ENCODE results near the gene CREBBP. TPM values are rescaled to one million over a fixed set of nuclear protein-coding genes. Genes with fewer than 3 reads are reported as not detected.

Gene CREBBP
- polyA plus RNA-seq, 2 of the 4 experiments (the other 2 are of a cell fraction) = 8.0 to 13.4 TPM

GRCh38 chr16:3776316-3776715, 104.2 kb downstream of the CREBBP start:
- H3K4me2 ChIP-seq = no peak overlapping the region
- FAIRE-seq = no peak
- H3K27ac ChIP-seq = no peak overlapping the region
- H3K4me1 ChIP-seq = peaks cover 18% of the 10 kb centered on the region
- ChIA-PET POLR2A (no interaction called here), CTCF (interaction anchor here (1.3 kb wide), 1 partner anchor 102 kb away, joined by 5 read pairs; no protein-coding TSS in a partner anchor)
- H3K4me3 ChIP-seq = no peak overlapping the region
- WGBS (ENCODE audit: missing lambda C conversion rate) = 90% methylated on average over 4 of the region's 4 CpGs
- ATAC-seq = no peak
- TF ChIP-seq RAD21 (conservative IDR thresholded peaks at IDR 0.05 in 1 of 2, IDR thresholded peaks at IDR 0.05 in 1 of 2) = no peak
- TF ChIP-seq NR3C1 (IDR thresholded peaks at IDR 0.05) = no peak
- no peak for TF ChIP-seq TP53 (CRISPR knock-in tag; IDR thresholded peaks at IDR 0.05)
- TF ChIP-seq ESRRA (IDR thresholded peaks at IDR 0.05; ENCODE audit: borderline replicate concordance, low read length) = no peak
- TF ChIP-seq PBX3 (IDR thresholded peaks at IDR 0.05) = no peak
- TF ChIP-seq ZFP36 (IDR thresholded peaks at IDR 0.05; ENCODE audit: borderline replicate concordance, partially characterized antibody) = no peak
- no peak for TF ChIP-seq REST (IDR thresholded peaks at IDR 0.05)
- no peak for TF ChIP-seq TFCP2L1 (CRISPR knock-in tag; IDR thresholded peaks at IDR 0.05)
- no peak for TF ChIP-seq GATA3 (IDR thresholded peaks at IDR 0.05; ENCODE audit: borderline replicate concordance)
- TF ChIP-seq NPAS2 (CRISPR knock-in tag; IDR thresholded peaks at IDR 0.05; ENCODE audit: borderline replicate concordance) = no peak
- no peak for TF ChIP-seq CBX8 (IDR thresholded peaks at IDR 0.05)
- no peak for TF ChIP-seq MYC (IDR thresholded peaks at IDR 0.05; ENCODE audit: borderline replicate concordance, low read length)
- TF ChIP-seq HES2 (IDR thresholded peaks at IDR 0.05) = no peak
- no peak for TF ChIP-seq HDAC2 (IDR thresholded peaks at IDR 0.05)
- TF ChIP-seq CHD2 (IDR thresholded peaks at IDR 0.05; ENCODE audit: low read length, partially characterized antibody) = no peak
- TF ChIP-seq E2F6 (IDR thresholded peaks at IDR 0.05; ENCODE audit: borderline replicate concordance, low read depth) = no peak
- no peaks in the 10 kb centered on the region for H3K9me3 ChIP-seq
- no peak for DNase-seq (ENCODE audit: low read depth in 1 of 2, low spot score in 1 of 2)

- Histone ChIP-seq H3K9me3 (no peaks in the 10 kb centered on the region), H3K4me1 (peaks cover 23% of the 10 kb centered on the region), H3K4me2 (no peak overlapping the region), H3K27ac (no peak overlapping the region), H3K4me3 (no peak overlapping the region)
- FAIRE-seq (no peak), DNase-seq (ENCODE audit: low read depth in 1 of 2, low spot score in 1 of 2) (no peak), ATAC-seq (no peak)
- no peak for TF ChIP-seq HOXB13 (CRISPR knock-in tag; IDR thresholded peaks at IDR 0.05; ENCODE audit: low read depth)
- TF ChIP-seq EP300 (IDR thresholded peaks at IDR 0.05) = no peak
- no peak for TF ChIP-seq POLR2A (IDR thresholded peaks at IDR 0.05; ENCODE audit: low read length)
- CTCF ChIA-PET = no interaction called here
- POLR2A ChIA-PET = interaction anchor here (0.5 kb wide), 1 partner anchor 69 kb away, joined by 4 read pairs; no protein-coding TSS in a partner anchor
- 85% methylated on average over 6 of the region's 6 CpGs for WGBS (ENCODE audit: missing lambda C conversion rate)
Measured at GRCh38 chr16:3774819-3775218, 105.7 kb downstream of the CREBBP start.

- 85% methylated on average over 6 of the region's 6 CpGs for WGBS (ENCODE audit: missing lambda C conversion rate)
Measured at GRCh38 chr16:3774156-3774767, 106.3 kb downstream of the CREBBP start.

More at GRCh38 chr16:3774156-3774767, 106.3 kb downstream of the CREBBP start:
- FAIRE-seq (no peak), DNase-seq (ENCODE audit: low read depth in 1 of 2, low spot score in 1 of 2) (no peak), ATAC-seq (no peak)
- CTCF ChIA-PET = no interaction called here
- Histone ChIP-seq H3K27ac (no peak overlapping the region), H3K9me3 (no peaks in the 10 kb centered on the region), H3K4me1 (peaks cover 23% of the 10 kb centered on the region), H3K4me3 (no peak overlapping the region), H3K4me2 (no peak overlapping the region)
- TF ChIP-seq MAX (IDR thresholded peaks at IDR 0.05) = no peak
- POLR2A ChIA-PET = no interaction called here

All from A549 (cell line).